ENCODE results near the gene CHD2.
"Not testable (repeated sequence)": the region's sequence is repeated elsewhere in the genome, so short reads cannot be mapped to it uniquely, and the experiment has no call there.

CHD2 gene

GRCh38 chr15:92899948-92900730, at the start of gene CHD2:
CHD2 (plus strand) TSS chr15:92900324; CDS start chr15:92901238, 914 bp downstream.
- DNase-seq (ENCODE audit: low read depth in 2 of 2, low spot score in 1 of 2), result peak in 1 of 2 donors; percentile 44

GRCh38 chr15:92853222-92853621, 46.9 kb upstream of the CHD2 start:
- no peak for DNase-seq (ENCODE audit: low read depth in 2 of 2, low spot score in 1 of 2)

- DNase-seq (ENCODE audit: low read depth in 2 of 2, low spot score in 1 of 2), result no peak
These were observed 38.4 kb upstream of the CHD2 start for GRCh38 chr15:92861742-92862141.

- DNase-seq (ENCODE audit: low read depth in 2 of 2, low spot score in 1 of 2), result no peak
These were observed 35.9 kb upstream of the CHD2 start for GRCh38 chr15:92864127-92864814.

DNA sequence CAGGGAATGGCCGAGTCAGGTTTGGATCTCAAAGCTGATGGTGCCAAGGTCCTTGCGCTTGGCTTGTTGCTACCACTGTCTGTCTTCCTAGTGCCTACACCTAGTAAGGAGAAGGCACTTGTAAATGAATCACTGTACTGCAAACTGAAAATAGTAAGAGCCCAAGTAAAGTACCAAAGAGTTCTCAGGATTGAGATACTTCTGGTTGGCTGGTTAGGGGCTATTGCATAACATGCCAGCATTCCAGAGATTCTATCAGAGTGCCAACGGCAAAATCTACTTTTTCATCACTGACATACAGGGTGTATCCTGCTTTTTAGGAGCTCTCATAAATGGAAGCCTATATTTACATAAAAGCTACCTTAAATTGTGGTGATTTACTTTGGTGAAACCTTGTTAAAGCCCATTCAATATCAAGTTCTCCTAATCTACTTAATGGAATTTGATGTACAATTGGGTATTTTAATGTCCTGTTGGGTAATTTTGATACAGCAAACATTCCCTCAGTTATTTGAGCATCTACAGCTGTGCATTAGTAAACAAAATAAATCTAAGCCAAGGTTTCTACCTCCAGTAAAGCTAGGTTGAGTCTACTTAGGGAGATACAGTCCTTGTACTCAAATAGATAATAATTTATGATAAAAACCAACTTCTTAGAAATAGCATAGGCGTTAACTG, 30.7 kb upstream of the CHD2 start:
- no peak for DNase-seq (ENCODE audit: low read depth in 2 of 2, low spot score in 1 of 2)

DNA sequence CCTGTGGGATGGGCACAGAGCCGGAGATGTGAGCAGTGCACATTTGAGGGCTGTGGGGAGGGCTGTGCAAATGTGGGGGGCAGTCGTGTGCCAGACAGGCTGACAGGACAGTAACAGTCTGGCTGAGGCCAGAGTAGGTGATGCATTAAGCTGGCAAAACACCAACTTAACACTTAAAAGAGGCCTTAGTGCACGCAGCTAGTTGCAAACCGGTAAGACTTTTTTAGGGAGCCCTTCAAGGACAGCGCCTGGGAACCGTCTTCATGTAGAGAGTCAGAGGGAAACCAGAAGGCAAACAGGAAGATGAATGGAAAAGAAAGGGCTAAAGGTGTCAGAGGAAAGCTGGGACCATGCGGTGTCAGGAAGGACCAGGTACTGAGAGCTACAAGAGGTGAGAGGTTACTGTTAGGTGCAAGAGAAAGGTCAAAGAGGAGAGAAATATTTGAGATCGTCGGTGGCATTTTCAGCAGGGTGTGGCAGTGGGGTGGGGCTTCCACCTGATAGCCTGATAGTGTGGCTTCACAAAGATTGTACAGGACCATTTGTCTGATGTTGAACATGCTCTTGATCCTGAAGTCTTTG, 30.0 kb upstream of the CHD2 start:
- DNase-seq (ENCODE audit: low read depth in 2 of 2, low spot score in 1 of 2), result no peak

DNA sequence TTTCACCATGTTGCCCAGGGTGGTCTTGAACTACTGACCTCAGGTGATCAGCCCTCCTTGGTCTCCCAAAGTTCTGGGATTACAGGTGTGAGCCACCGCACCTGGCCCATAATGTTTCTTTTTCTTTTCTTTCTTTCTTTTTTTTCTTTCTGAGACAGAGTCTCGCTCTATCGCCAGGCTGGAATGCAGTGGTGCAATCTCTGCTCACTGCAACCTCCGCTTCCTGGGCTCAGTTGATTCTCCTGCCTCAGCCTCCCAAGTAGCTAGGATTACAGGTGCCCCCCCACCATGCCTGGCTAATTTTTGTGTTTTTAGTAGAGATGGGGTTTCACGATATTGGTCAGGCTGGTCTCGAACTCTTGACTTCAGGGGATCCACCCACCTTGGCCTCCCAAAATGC, 27.2 kb upstream of the CHD2 start:
- DNase-seq (ENCODE audit: low read depth in 2 of 2, low spot score in 1 of 2), result not testable (repeated sequence)

DNA sequence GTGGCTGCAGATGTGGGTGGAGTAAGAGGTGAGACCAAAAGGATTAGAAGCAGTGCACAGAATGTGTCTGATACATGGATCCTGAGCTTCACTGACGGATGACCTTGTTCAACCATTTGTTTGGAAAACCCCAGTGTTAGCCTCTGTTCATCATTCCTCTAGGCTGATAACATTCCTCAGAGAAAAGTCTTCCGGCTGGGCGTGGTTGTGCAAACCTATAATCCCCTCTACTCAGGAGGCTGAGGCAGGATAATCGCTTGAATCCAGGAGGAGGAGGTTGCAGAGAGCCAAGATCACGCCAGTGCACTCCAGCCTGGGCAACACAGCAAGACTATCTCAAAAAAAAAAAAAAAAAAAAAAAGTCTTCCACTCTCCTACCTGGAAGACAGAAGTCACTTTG, 23.1 kb upstream of the CHD2 start:
- DNase-seq (ENCODE audit: low read depth in 2 of 2, low spot score in 1 of 2), result no peak

DNA sequence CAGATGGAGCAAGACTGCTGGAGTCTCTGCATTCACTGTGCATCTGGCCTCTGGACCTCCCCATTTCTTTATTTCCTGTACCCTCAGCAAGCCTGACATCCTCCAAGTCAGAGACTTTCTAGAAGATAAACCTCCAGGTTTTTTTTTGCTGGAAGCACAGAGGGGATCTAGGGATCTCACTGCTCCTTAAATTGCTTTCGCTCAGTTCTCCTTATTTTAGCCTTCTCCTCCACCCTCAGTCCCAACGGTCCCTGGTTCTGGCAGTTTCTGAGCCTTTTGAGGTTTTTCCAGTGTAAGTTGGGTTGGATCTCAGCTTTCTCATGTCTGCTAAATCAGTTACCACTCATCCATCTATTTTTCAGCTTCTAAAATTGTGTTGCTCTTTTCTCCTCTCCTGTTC, 22.7 kb upstream of the CHD2 start:
- no peak for DNase-seq (ENCODE audit: low read depth in 2 of 2, low spot score in 1 of 2)

DNA sequence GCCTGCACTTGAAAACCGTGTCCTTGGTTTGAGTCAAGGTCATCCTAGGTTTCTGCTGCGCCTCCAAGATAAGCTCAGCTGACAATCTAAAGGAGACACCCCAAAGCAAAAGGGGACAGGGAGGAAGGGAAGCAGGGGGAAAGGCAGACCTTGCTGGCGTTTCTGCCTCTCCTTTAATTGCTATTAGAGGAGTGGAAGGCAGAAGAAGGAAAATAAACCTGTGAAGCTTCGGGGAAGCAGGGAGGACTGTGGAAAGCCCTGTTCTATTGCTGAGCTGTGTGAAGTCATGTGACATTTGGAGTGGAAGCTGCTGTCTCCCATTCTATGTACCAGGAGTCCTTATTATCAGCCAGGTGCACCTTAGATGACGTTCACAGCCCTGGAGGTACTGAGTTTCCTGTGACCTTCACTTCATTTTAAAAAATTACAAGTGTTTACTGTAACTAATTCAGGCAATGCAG, 21.5 kb upstream of the CHD2 start:
- no peak for DNase-seq (ENCODE audit: low read depth in 2 of 2, low spot score in 1 of 2)

DNA sequence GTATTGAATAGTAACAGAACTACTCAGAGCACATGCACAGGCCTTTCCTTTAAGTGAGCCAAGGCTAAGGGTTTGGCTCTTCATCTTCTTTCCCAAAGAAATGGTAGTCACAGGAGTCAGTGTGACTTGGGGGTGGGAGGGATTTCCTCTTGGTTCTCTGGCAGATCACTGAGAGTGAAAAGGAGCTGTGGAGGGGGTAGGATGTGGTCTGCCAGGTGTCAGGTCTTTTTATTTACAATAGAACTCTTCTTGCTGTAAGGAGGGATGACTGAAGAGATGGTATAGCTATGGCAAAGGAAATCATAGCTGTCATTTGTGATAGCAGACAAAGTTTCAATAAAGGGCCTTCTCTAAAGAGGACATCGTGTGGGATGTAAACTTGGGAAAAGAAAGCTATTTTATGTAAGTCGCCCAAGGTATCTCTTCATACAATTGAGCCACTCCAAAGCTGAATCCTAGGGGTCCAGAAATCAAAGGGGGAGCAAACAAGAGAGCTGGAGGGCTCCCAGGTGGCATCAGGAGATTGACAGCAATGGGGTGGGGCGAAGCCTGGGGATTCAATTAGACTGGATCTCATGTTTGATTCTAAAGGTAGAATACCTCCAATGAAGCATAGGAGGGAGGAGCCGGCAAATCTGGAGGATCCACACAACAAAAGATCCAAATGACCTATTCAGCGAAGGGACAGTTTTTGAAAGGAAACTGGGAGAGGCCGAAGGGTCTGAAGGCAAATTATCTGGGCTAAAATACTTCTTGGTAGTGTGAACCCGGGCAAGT, 20.0 kb upstream of the CHD2 start:
- no peak for DNase-seq (ENCODE audit: low read depth in 2 of 2, low spot score in 1 of 2)

GRCh38 chr15:92880796-92881195, 19.3 kb upstream of the CHD2 start:
- DNase-seq (ENCODE audit: low read depth in 2 of 2, low spot score in 1 of 2), result no peak

DNA sequence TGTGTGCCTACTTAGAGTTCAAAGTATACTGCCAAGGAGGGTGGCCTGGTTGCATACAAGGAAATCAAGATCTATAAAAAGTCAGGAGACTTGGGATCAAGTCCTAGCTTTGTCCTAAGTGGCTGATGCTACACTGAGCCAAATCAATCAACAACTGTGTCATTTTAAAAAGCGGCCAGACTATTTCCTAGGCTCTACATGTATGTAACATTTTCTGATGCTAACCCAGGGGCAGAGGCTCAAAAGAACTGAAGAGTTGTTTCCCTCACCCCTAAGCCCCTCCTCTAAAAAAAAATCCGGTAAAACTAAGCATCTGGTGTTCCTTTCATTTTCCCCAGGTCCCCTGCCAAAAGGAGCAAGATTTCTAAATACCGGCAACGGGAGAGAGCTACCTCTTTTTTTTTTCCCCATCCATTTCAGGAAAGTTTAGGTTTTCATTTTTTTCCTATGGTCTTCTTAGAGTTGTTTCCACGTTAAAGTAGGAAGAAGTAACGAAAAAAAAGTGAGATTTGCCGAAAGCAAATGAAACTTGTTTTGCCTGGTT, 18.8 kb upstream of the CHD2 start:
- DNase-seq (ENCODE audit: low read depth in 2 of 2, low spot score in 1 of 2), result no peak

DNA sequence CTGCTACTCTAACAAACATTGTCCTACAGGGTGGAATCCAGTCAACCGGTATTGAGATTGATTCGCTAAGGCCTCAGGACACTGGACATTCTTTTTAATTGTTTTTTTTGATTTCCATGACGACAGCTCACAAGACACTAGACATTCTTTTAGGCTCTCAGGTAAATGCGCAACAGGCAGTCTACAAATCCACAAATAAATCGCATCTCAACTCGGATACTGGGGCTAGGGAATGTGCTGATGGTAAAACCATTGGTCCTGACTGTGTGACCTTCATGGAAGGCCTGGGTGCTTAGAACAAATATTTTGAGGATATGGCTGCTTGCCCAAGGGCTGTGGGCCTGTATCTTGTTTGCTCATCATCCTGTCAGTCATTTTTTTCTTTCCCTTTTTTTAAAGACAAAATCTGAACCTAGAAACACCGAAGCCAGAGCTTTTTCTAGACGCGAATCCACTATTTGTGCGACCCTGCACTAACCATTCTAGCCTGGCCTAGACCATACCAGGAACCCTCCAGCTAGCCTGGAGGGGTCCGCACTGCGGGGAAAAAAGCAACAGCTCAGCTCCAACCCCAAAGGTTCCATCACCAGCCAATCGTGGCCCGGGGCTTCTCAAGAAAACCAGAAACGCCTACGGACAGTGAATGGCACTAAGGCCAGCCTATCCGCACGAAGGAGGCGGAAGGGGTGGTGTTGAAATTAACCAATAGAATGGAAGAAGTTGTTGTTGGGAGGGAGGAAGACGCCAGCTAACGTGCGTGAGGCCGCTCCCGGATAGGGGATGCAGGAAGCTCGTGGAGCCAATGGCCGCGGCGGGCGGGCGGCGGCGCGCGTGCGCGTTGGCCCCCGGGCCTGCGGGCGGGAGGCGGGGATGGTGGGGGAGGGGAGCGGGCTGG, 18.1 kb upstream of the CHD2 start:
- peak; percentile 92 to 98 for DNase-seq (ENCODE audit: low read depth in 2 of 2, low spot score in 1 of 2)

DNA sequence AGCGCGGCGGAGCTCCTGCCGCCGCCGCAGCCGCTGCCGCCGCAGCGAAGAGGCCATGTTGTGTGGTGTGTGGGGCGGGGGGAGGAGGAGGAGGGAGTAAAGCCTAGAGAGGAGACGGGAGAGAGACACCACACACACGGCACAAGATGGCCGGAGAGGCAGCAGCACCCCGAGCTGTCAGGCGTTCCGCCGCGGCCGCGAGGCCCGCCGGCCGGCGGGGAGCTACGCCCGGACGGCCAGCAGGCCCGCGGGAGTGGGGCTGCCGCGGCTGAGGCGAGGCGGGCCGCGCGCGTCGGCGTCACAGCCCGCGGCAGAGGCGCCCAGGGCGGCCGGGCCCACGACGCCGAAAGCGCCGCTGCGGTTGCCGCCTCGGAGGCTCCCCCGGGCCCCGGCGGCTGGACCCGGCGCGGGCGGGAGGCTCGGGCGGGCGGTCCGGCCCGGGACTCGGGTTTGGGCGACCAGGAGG, 17.4 kb upstream of the CHD2 start:
- DNase-seq (ENCODE audit: low read depth in 2 of 2, low spot score in 1 of 2), result no peak

DNA sequence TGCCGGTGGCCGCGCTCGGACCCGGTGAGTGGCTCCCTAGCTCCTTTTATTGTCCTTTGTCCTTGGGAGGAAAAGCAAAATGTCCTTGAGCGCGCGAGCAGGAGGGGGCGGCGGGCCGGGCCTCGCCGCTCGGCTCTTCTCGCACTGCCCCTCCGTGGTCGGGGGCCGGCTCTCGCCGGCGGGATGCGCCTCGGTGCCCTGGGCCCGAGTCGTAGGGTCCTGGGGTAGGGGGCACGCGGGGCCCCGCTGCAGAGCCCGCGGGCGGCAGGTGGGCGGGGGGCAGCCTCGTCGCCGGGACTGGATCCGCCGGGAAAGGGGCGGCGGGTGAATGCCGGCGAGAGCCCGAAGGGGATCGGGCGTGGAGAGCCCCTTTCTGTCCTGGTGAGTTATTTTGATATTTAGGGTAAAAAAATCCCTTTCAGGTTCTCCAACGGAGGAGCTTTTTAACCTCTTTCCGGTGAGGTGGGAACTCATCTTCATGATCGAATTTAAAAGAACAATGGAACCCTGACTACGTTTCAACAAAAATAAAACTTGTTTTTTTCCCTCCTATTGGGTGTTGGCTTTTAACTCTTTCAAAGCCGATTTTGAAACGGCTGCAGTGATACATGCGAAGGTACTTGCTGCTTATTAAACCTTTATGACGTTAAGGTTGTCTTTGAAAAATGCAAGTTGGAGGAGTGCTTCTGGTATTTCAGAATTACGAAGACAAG, 16.8 kb upstream of the CHD2 start:
- DNase-seq (ENCODE audit: low read depth in 2 of 2, low spot score in 1 of 2), result no peak

DNA sequence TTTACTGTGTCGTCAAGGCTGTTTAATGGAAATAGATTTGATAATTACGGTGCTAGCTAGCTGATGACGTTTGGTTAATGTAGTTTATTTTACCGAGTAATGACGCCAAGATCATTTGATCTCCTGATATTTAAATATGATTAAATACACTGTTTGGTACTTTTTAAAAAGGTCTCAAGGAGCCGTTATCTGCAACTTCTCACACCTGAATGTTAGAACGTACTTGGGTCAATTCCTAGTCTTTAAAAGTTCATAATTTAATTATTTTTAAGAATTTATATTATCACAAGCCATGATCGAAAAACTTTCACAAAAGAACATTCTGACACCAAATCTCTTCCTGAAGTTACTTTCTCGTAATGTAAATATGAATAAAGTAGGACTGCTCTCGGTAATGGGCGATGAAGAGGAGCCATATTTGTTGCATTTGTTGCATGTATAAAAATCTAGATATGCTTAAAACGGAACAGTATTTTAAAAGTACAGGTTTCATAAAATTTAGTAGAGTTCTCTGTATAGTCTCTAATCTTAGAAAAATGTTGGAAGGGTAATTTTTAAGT, 16.2 kb upstream of the CHD2 start:
- DNase-seq (ENCODE audit: low read depth in 2 of 2, low spot score in 1 of 2), result no peak

DNA sequence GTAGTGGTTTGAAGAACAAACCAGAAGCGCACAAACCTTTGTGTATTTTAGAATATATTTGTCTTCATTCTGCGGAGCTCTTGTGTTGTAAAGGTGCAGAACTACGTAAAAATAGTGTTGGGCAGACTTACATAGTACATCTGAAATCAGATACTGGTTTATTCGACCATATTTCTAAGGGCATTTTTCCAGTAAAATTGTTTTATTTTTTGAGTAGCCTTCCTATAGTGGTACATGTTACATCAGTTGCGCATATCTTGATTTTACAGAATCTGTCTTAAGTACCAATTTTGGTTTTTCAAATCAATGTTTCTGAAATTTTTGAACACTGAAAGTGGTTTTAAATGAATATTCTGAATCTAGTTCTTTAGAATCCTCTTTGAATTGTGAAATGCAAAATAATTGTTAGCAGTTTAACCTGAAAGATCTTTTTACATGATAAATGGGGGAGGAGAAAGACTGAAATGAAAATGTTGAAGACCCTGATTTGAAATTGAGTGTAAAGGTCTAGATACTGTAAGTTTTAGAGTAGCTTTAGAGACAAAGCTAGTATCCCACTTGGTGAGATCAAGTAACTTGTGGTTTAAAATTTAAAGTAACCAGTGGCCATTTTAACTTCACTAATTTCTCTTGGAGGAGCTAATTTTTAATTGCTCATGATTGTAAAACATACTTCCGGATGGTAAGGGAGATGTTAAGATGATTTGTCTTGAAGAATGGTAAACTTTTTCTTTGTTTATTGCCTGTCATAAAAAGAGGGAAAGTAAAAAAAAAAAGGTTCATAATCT, 15.5 kb upstream of the CHD2 start:
- DNase-seq (ENCODE audit: low read depth in 2 of 2, low spot score in 1 of 2), result no peak
